Keratinocyte (primary cell): ENCODE data around the gene KRI1. TPM values are rescaled to one million over a fixed set of nuclear protein-coding genes. Genes with fewer than 3 reads are reported as not detected.

ENCODE experiments used
- DNase-seq: peaks from one replicate; pipeline ENCODE4 v3.0.0-alpha.2; 2011; ENCODE audit warnings: low read depth, missing footprints, low spot score
- FAIRE-seq: peaks from 2 replicates; lab custom pipeline; 2011; peaks lifted over from hg19 to GRCh38; lab: Jason Lieb, UNC
- H2AFZ ChIP-seq: 2 replicates; pipeline ENCODE4 v1.6.0; 2012; ENCODE audit warnings: low read length, control low read depth, inconsistent platforms; ENCODE audit not compliant: control insufficient read depth
- H3K27ac ChIP-seq: 2 replicates; pipeline ENCODE4 v1.5.1; 2011; ENCODE audit warnings: low read length; ENCODE audit not compliant: control insufficient read depth, insufficient read depth
- H3K27me3 ChIP-seq: 3 replicates; pipeline ENCODE4 v1.6.0; 2011; ENCODE audit warnings: low read length; ENCODE audit not compliant: control insufficient read depth, insufficient read depth; ENCODE audit errors: extremely low read depth
- H3K36me3 ChIP-seq, 2 experiments: 2 replicates in 1 of 2; 3 replicates in 1 of 2; pipeline ENCODE4 v1.5.1; 2011; ENCODE audit warnings: low read length in 2 of 2, mild to moderate bottlenecking in 1 of 2; ENCODE audit not compliant: control insufficient read depth in 2 of 2, insufficient read depth in 2 of 2; ENCODE audit errors: extremely low read depth in 1 of 2
- H3K4me1 ChIP-seq: 3 replicates; pipeline ENCODE4 v1.5.1; 2011; ENCODE audit warnings: low read length; ENCODE audit not compliant: control insufficient read depth, insufficient read depth; ENCODE audit errors: extremely low read depth
- H3K4me2 ChIP-seq: 3 replicates; pipeline ENCODE4 v1.6.0; 2011; ENCODE audit warnings: low read depth, low read length; ENCODE audit not compliant: control insufficient read depth, insufficient read depth; ENCODE audit errors: extremely low read depth
- H3K4me3 ChIP-seq, 3 experiments: fragments of 200-600 bp in 1 of 3; sonication (generic) in 1 of 3; 2 replicates in 2 of 3; 3 replicates in 1 of 3; pipeline ENCODE4 v1.5.1; 2011 to 2016; ENCODE audit warnings: low read length in 3 of 3, mild to moderate bottlenecking in 3 of 3, control low read depth in 2 of 3, inconsistent platforms in 1 of 3, low read depth in 1 of 3, mixed read lengths in 1 of 3, mixed run types in 1 of 3, moderate library complexity in 1 of 3; ENCODE audit not compliant: control insufficient read depth in 2 of 3, insufficient read depth in 2 of 3; ENCODE audit errors: extremely low read depth in 1 of 3
- H3K79me2 ChIP-seq: 2 replicates; pipeline ENCODE4 v1.6.0; 2012; ENCODE audit warnings: low read length; ENCODE audit not compliant: control insufficient read depth, insufficient read depth
- H3K9ac ChIP-seq: 3 replicates; pipeline ENCODE4 v1.6.0; 2011; ENCODE audit warnings: low read length; ENCODE audit not compliant: control insufficient read depth, insufficient read depth; ENCODE audit errors: extremely low read depth
- H3K9me1 ChIP-seq: 3 replicates; pipeline ENCODE4 v1.6.0; 2011; ENCODE audit warnings: low read length; ENCODE audit not compliant: control insufficient read depth, insufficient read depth; ENCODE audit errors: extremely low read depth
- H3K9me3 ChIP-seq: 2 replicates; pipeline ENCODE4 v1.5.1; 2012; ENCODE audit warnings: low read depth, low read length; ENCODE audit not compliant: control insufficient read depth
- H4K20me1 ChIP-seq: 3 replicates; pipeline ENCODE4 v1.6.0; 2011; ENCODE audit warnings: low read length; ENCODE audit not compliant: control insufficient read depth, insufficient read depth; ENCODE audit errors: extremely low read depth
- CTCF ChIP-seq, 3 experiments: IDR thresholded peaks in 1 of 3; conservative IDR thresholded peaks in 1 of 3; optimal IDR thresholded peaks in 1 of 3; 2 replicates in 2 of 3; 3 replicates in 1 of 3; pipeline versions ENCODE3 to v1.5.1; 2011; ENCODE audit warnings: low read length in 3 of 3, mild to moderate bottlenecking in 3 of 3, moderate library complexity in 2 of 3, control low read depth in 1 of 3, inconsistent platforms in 1 of 3; ENCODE audit not compliant: insufficient read depth in 2 of 3; ENCODE audit errors: extremely low read depth in 1 of 3
- EZH2 ChIP-seq: IDR thresholded peaks from one replicate; pipeline ENCODE4 v1.6.1; 2012; ENCODE audit warnings: inconsistent platforms, mild to moderate bottlenecking, low read length, moderate library complexity
- dilution Hi-C: fragments of 300-500 bp; cut with MboI; formaldehyde crosslinking; loops from one replicate; pipeline ENCODE4 v1.7.0; 2020; ENCODE audit warnings: low sequenced_read_pairs; ENCODE audit not compliant: extremely low pct_ligation_motif_present
- polyA plus RNA-seq, 5 experiments: library from polyadenylated mRNA; depleted of rRNA in 3 of 5; stranded (reverse) in 3 of 5; stranded (forward) in 1 of 5; unstranded in 1 of 5; fragments of >200 nt; gene quantifications; 1 replicate in 1 of 5; 2 replicates in 3 of 5; 3 replicates in 1 of 5; pipeline versions ENCODE4 v1.2.1 to v1.2.3, GENCODE V29; 2011 to 2012; ENCODE audit warnings: missing spikeins in 2 of 5, low read depth in 1 of 5, low replicate concordance in 1 of 5

KRI1 gene
- polyA plus RNA-seq, 1 donor (not counting 4 experiments of a cell fraction or from before 2014, with no cell fraction given) = 19.0 TPM

GRCh38 chr19:10583036-10583776 is 17.4 kb upstream of the KRI1 start:
- FAIRE-seq = no peak
- Histone ChIP-seq H3K9me1 (no peaks in the 10 kb centered on the region), H3K4me1 (peaks cover 6% of the 10 kb centered on the region), H2AFZ (no peak overlapping the region), H4K20me1 (peaks cover 6% of the 10 kb centered on the region), H3K9me3 (no peaks in the 10 kb centered on the region), H3K27me3 (no peaks in the 10 kb centered on the region), H3K27ac (no peak overlapping the region), H3K4me3 (no peak overlapping the region), H3K9ac (no peak overlapping the region), H3K79me2 (peaks cover 28% of the 10 kb centered on the region), H3K36me3 (peaks cover 18 to 22% of the 10 kb centered on the region in 2 experiments), H3K4me2 (no peak overlapping the region)
- no peak for TF ChIP-seq EZH2
- TF ChIP-seq CTCF (optimal IDR thresholded peaks at IDR 0.05 in 1 of 3, IDR thresholded peaks at IDR 0.05 in 1 of 3, conservative IDR thresholded peaks at IDR 0.05 in 1 of 3; ENCODE audit: extremely low read depth in 1 of 3, insufficient read depth in 2 of 3, low read length in 3 of 3) = no peak
- dilution Hi-C loops = no loop called here
- DNase-seq = no peak

- Histone ChIP-seq H2AFZ (no peak overlapping the region), H4K20me1 (peaks cover 6% of the 10 kb centered on the region), H3K4me2 (no peak overlapping the region), H3K79me2 (peaks cover 23% of the 10 kb centered on the region), H3K9me3 (no peaks in the 10 kb centered on the region), H3K27ac (no peak overlapping the region), H3K36me3 (peaks cover 22 to 23% of the 10 kb centered on the region in 2 experiments), H3K27me3 (no peaks in the 10 kb centered on the region), H3K4me3 (no peak overlapping the region), H3K4me1 (peaks cover 2% of the 10 kb centered on the region), H3K9ac (no peak overlapping the region), H3K9me1 (no peaks in the 10 kb centered on the region)
- dilution Hi-C loops = no loop called here
- FAIRE-seq = no peak
- DNase-seq = no peak
- TF ChIP-seq EZH2 (no peak), CTCF (optimal IDR thresholded peaks at IDR 0.05 in 1 of 3, IDR thresholded peaks at IDR 0.05 in 1 of 3, conservative IDR thresholded peaks at IDR 0.05 in 1 of 3; ENCODE audit: extremely low read depth in 1 of 3, insufficient read depth in 2 of 3, low read length in 3 of 3) (no peak)
These were observed 16.3 kb upstream of the KRI1 start for GRCh38 chr19:10582091-10582490.
